Measurements from ENCODE around the gene MBTD1.

DNA sequence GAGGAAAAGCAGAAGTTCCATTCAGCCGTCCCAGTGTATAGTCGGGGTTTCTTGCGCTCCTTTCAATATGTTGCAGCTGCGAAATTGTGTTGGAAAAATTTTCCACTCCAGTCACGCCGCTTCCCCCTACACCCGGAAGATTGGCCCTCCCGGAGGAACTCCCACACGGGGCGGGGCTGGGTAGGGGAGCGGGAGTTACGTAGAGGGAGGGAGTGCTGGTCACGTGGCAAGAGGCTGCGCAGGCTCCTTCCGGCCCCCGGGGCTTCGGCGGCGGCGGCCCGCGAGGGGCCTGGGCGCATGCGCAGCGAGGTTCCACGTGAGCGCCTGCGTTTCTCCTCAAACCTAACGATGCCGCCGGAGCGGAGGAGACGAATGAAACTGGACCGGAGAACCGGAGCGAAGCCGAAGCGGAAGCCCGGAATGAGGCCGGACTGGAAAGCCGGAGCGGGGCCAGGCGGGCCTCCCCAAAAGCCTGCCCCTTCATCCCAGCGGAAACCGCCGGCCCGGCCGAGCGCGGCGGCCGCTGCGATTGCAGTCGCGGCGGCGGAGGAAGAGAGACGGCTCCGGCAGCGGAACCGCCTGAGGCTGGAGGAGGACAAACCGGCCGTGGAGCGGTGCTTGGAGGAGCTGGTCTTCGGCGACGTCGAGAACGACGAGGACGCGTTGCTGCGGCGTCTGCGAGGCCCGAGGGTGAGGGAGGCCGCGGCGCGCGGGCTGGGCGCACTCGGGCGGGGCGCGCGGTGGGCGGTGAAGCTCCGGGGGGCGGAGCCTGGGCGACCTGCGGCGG, 581 bp upstream of the MBTD1 start, which contains the start of gene UTP18:
- TF ChIP-seq, protein P1, sequence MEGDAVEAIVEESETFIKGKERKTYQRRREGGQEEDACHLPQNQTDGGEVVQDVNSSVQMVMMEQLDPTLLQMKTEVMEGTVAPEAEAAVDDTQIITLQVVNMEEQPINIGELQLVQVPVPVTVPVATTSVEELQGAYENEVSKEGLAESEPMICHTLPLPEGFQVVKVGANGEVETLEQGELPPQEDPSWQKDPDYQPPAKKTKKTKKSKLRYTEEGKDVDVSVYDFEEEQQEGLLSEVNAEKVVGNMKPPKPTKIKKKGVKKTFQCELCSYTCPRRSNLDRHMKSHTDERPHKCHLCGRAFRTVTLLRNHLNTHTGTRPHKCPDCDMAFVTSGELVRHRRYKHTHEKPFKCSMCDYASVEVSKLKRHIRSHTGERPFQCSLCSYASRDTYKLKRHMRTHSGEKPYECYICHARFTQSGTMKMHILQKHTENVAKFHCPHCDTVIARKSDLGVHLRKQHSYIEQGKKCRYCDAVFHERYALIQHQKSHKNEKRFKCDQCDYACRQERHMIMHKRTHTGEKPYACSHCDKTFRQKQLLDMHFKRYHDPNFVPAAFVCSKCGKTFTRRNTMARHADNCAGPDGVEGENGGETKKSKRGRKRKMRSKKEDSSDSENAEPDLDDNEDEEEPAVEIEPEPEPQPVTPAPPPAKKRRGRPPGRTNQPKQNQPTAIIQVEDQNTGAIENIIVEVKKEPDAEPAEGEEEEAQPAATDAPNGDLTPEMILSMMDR (conservative IDR thresholded peaks at IDR 0.05) = no peak
- TF ChIP-seq EZH2 (IDR thresholded peaks at IDR 0.05; ENCODE audit: low read depth) = no peak
